ENCODE data around the gene FAIM2.

GRCh38 chr12:49909826-49910225 is 6.1 kb upstream of the FAIM2 start:
- no peak for TF ChIP-seq EP300 (IDR thresholded peaks at IDR 0.05)
- no peak for TF ChIP-seq CTCF (IDR thresholded peaks at IDR 0.05)

Data from upper lobe of left lung (tissue), 4 donors.